Measurements from ENCODE around the gene KLRB1.
"Not testable (repeated sequence)": the region's sequence is repeated elsewhere in the genome, so short reads cannot be mapped to it uniquely, and the experiment has no call there.

The KLRB1 gene

DNA sequence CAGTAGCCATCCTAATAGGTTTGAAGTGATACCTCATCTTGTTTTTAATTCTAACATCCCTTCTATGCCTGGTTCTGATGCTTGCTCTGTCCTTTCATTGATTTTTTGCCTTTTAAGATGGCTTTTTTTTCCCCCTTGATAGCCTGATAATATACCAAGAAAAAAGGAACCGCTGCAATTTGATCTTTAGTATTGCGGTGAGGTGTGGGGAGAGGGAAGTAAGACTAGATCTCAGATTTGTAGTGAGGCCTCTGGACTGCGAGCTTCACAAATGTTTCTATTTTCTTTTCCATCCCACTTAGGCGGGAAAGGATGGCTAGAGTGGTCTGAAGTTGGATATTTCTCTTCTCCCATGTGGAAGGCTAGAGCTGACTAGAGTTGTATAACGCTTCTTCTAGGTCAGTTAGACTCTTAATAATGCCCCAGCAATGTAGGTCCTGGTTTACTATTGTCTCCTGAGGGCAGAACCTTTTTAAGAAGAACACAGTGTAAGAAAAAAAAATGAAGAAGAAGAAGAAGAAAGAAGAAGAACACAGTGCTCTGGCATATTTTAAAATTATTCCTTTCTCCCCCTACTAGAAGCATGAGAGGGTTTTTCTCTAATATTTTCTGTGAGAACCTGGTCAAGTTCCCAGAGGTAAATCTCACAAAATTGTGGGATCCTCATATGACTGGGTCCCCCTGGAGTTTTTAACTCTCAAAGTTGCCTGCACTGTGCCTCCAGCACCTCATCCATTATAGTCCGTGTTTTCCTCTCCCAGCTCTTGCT lies 11.9 kb upstream of the KLRB1 start:
- DNase-seq: no peak

DNA sequence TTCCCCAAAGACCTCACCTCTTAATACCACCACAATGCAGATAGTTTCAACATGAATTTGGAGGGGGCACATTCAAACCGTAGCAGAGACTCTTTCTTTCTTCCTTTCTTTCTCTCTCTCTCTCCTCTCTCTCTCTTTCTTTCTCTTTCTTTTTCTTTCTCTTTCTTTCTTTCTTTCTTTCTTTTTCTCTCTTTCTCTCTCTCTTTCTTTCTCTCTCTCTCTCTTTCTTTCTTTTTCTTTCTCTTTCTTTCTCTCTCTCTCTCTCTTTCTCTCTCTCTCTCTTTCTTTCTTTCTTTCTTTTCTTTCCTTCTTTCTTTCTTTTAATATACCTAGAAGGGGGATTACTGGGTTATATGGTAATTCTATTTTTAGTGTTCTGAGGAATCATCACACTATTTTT lies 11.2 kb upstream of the KLRB1 start:
- DNase-seq: not testable (repeated sequence)

DNA sequence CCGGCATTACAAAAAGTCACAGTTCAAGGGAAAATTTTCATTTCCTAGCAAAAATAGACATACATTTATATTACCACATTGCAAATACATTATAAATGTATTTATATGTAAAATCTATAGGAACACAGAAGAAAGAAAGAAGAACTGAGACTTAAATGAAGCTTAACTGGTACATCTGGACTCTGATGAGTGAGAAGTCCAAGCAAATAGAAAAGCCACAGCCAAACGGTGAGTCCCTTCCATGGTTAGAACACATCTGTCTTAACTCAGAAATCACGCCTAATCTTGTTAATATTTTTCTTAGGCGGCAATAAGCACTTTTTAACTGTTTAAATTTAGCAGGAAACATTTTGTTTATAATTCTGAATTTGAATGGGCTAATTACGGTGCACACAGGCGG lies 9.4 kb upstream of the KLRB1 start:
- no peak for DNase-seq

DNA sequence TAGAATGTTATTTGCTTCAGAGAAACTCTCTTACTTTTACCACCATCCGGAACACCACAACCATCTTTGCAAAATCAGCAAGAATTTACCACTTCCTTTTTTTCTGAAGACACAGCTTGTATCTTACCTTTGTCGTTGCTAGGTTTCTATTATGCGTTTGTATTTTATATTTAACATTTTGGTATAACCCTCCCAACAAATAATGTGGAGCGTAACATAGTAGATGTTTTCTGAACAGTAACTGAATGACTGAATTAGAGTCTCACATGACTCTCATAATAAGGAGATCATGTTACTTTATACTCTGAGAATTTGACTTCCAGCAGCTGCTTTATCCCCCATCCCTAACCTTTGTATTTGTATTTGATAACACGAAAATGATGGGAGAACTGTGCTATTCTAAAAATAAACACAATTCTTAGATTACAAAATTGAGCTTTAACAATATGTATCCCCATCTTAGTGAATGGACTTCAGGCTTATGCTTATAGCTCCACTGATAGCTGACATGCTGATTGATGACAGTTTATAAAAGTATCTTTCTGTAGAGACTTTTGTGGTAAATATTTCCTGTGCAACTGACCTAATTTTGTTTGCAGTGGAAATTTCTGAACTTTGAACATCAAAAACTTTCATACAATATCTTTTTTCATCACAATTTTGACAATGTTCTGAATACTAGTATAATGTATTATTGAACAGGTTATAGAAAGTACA lies 7.9 kb upstream of the KLRB1 start:
- no peak for DNase-seq

DNA sequence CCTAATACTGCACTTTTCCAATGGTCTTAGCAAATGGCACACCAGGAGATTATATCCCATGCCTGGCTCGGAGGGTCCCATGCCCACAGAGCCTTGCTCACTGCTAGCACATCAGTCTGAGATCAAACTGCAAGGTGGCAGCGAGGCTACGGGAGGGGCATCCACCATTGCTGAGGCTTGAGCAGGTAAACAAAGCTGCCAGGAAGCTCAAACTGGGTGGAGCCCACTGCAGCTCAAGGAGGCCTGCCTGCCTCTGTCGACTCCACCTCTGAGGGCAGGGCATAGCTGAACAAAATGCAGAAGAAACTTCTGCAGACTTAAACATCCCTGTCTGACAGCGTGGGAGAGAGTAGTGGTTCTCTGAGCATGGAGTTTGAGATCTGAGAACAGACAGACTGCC lies 2.9 kb upstream of the KLRB1 start:
- DNase-seq: not testable (repeated sequence)

DNA sequence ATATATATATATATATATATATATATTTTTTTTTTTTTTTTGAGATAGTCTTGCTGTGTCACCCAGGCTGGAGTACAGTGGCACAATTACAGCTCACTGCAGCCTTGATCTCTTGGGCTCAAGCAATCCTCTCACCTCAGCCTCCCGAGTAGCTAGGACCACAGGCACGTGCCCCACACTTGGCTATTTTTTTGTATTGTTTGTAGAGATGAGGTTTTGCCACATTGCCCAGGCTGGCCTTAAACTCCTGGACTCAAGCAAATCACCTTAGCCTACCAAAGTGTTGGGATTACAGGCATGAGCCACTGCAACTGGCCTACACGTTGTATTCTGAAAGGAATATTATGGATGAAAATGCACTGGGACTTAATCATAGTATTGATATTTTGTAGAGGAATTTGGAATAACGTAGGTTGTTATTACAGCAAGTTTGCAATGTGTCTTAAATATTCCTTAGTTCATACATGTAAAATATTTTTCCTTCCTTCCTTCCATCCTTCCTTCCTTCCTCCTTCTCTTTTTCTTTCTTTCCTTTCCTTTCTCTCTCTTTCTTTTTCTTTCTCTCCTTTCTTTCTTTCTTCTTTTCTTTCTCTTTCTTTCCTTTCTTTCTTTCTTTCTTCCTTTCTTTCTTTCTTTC lies 862 bp downstream of the KLRB1 start:
- DNase-seq: no peak

DNA sequence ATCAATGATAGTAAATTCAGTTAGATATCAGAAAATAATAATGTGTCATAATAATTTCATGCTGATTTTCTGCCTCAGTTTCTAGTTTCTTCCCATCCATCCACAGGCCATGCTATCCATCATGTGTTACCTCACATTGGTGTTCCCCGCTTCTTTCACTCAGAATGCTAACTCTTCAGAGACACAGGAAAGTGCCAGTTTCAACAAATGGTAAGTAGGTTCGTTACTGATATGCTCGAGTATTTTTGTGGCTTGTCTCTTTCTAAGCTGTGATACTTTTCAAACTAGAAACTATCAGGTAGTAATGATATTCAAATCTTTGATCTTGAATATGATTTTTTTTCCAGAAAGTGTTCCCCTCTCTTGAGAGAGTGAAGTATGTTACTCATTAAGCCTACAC lies 1.5 kb downstream of the KLRB1 start:
- no peak for DNase-seq

DNA sequence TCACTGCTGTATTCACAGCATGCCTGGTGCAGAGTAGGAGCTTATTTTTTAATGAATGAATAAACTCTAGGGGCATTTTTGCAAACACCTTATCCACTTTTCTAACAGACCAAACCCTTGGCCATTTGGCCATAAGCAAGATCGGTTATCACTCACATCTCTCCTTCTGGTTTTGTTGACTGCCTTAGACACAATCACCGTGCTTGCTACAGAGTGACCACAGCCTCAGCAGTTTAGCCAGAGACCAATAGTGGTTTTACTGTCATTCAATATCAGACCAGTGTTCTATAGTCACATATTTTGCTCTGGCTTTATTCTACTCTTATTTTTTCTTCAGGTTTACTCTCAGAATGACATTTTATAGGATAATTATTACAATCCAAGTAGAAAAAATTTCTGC lies 2.2 kb downstream of the KLRB1 start:
- no peak for DNase-seq

DNA sequence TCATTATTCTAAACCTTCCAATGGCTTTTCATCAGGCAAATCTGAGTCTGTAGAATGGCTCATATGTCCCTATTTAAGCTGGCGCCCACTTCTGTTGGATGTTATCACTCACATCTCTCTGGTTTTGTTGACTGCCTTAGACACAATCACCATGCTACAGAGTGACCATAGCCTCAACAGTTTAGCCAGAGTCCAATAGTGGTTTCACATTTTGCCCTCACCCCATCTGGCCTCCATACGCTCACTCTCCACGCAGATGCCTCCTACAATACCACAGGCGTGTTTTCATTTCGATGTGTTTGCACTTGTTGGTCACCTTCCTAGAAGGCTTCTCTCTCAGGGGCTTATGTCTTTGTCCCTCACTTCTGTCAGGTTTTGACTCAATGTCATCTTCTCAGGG lies 3.4 kb downstream of the KLRB1 start:
- no peak for DNase-seq

DNA sequence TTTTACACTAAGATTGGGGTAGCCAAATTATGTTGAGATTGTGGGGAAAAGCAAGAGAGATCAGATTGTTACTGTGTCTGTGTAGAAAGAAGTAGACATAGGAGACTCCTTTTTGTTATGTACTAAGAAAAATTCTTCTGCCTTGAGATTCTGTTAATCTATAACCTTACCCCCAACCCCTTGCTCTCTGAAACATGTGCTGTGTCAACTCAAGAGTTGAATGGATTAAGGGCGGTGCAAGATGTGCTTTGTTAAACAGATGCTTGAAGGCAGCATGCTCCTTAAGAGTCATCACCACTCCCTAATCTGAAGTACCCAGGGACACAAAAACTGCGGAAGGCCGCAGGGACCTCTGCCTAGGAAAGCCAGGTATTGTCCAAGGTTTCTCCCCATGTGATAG lies 7.3 kb downstream of the KLRB1 start:
- not testable (repeated sequence) for DNase-seq

DNA sequence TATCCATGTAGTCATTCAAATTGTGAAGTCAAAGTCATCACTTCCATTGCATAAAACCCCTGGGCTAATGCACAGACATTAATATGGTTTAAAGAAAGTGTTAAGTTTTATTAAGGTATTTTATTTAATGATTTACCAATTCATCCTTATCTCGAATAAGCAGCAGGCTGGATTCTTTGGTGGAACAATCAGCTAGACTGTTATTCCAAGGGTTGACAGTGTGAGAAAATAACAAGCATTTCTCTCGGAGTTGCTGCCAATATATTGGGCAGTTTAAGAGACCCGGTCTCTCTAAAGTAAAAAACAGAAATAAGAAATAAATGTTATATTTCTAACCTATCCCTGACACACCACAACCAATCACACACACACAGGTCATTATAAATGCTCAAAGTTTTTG lies 9.4 kb downstream of the KLRB1 start:
- DNase-seq: no peak

DNA sequence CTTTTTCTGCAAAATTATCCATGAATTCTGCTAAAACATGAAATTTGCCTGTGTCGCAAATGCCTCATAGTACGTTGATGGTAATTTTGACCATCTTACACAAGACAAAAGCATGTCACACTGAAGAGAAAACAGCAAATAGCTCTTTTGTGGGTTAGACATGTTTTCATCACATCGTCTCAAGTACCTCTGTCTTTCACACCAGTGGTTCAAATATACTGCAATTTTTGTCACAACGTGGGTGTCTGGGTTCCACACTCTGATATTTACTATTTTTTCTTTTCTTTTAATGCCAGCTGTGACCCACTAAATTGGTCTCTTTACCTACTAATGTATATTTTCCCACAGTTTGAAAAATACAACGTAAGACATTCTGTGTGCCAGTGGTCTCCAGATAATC lies 10.4 kb downstream of the KLRB1 start:
- DNase-seq: no peak

DNA sequence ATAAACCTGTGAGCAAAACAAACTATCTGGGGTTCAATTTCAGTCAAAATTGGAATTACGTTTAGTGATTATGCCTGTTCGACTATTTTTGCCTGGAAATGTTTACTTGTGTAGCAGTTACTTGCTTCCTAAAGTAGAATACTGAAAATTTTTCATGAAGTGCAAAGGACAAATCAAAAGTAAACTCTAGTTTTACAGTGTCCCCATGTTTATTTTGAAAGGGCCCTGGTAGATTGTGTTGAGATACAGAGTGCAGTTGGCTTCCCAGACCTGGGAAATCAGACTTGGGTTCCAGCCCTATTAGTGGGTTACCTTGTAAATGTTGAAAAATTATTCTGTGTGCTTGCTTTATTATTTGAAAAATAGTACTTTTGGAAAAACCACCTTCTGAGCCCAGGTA lies 17.3 kb downstream of the KLRB1 start:
- DNase-seq: no peak

DNA sequence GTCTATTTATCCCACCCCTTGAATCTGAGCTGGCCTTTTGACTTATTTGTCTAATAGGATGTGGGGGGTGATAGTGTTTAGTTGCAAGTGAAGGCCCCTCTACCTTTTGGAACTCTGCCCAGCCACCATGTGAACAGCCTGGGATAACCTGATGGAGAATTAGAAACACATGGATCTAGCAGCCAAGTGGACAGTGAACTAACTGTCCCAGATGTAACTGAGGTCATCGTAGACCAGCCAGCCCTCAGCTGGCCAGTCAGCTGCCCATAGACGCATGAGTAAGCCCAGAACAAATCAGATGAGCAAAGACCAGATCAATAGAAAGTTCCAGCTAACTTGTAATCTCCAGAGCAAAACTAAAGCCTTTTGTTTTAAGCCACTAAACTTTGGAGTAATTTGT lies 19.0 kb downstream of the KLRB1 start:
- no peak for DNase-seq

DNA sequence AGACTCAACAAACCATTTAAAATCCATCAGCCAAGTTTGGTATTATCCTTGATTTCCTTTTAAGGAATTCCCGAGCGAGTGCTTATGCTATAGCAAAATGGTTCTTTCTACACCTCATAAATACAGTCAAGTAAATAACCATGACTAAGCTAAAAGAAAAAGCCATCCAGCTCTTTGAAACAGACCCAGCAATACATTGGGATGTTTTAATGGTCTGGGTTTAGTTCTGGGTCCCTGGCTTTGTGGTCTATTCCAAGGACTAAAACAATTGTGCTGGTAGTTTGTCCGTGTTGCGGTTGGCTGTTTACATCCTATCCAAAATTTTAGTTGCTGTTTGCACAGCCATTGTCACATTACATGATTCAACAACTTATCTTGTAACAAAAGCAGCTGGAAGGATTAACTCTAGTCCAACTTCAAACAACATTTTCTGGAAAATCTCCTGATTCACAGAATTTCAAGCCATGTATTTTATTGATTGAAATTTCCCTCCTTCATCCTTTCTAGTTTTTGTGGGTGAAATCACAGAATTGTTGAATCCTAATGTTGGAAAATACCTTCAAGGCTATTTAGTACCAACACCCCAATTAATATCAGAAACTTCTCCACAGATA lies 19.6 kb downstream of the KLRB1 start:
- DNase-seq: no peak

DNA sequence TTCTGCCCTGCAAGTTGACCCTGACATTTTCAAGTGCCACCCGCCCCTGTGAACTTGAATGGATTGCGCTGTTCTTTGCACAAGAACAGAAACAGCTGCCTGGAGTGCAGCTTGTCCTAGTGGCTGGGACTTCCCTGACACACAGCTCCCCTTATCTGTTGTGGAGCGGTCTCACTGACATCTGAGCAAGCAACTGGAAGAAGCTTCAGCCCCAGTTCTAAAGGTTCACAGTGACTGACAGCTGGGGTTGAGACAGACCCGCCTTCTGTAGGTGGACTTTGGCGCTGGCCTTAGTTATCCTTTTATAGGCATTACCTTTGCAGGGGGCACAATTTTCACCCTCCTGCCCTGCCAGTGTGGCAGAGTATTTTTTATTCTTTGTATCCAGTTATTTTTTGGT lies 30.0 kb downstream of the KLRB1 start:
- DNase-seq: not testable (repeated sequence)

DNA sequence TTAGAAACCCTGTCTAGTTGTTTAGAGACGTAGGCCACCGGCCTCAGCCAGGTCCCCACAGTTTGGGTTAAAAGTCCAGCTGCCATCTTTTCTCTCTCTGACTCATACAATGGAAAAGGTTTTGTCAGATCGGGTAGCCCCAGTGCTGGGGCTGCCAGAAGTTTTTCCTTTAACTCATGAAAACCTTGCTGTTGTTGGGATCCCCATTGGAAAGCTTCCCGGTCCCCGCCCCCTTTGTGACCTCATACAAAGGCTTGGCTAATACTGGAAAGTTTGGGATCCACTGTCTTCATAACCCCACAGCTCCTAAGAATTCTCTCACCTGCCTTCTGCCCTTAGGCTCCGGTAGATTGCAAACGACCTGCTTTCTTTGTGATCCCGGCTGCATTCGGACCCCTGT lies 40.6 kb downstream of the KLRB1 start:
- DNase-seq: not testable (repeated sequence)

DNA sequence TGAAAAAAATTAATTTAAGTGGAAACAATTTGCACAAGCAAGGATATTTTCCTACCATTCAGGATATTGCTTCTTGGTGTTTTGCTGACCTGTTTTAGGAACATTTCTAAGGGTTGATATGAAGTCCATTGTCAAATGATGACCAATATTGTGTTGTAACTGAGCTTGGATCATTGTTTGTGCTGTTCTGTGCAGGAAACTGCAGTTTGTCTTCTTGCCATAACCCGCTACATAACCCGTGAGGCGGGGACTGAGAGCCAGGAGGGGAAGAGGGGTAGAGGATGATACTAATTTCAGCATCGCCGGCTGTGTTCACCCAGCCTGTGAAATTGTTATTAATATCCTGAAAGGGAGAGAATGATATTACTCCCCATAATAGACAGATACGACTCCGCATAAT lies 41.6 kb downstream of the KLRB1 start:
- not testable (repeated sequence) for DNase-seq

DNA sequence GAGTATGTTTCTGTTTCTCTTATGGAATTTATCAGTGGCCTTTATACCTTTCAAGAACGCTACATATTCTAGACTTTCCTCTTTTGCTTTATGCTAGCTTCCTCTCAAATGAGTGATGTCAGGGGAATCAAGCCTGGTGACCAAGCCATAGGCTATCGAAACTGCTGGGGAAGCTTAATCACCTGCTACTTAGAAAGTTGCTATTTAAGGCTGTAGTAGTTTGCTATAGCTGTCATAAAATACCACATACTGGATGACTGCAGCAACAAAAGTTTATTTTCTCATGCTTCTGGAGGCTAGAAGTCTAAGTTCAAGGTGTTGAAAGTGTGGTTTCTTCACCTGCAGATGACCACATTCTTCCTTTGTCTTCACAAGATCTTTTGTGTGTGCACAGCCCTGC lies 43.3 kb downstream of the KLRB1 start:
- DNase-seq: not testable (repeated sequence)

DNA sequence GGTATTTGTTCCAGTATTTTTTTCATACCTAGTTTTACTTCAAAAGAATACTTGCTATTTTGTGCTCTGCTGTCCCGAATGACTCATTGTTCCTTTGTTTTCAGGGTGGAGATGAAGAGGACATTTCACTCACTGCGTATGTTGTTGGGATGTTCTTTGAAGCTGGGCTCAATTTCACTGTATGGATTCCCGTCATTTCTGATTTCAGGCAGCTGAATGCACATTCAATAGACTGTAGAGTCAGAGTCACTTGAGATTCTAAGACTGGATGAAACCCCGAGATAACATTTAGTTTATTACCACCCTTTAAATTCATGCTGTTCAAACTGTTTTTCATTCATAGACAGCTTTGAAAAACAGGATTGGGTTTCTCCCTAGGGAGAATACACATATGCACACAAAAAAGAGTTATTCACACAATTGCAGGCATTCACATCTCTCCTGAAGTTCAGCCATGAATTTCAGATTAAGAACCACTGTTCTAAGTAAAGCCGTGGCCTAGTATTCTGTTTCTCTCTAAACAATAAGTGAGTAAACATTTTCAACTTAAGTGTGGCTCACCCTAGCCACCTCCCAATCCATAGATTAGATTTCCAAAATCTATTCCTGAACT lies 44.8 kb downstream of the KLRB1 start:
- DNase-seq: not testable (repeated sequence)

DNA sequence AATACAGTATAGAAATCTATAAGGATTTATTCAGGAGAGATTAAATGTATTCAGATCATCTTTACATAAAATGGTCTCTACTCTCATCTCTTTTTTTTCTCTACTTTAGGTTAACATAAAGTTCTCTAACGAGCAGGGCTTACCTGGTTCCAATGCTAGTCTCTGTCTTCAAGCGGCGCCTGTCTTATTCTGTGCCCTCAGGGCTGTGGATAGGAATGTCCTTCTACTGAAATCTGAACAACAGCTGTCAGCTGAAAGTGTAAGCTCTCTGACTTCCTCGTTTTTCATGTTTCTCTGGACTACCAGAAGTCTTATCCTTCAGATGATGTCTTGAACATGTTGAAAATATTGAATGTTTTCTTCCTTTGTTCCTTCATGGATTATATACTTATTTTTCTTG lies 62.2 kb downstream of the KLRB1 start:
- not testable (repeated sequence) for DNase-seq
